Fibroblast of villous mesenchyme (primary cell): ENCODE data around the gene ANO5. TPM values are rescaled to one million over a fixed set of nuclear protein-coding genes. Genes with fewer than 3 reads are reported as not detected.

Experiments used
- DNase-seq: peaks from one replicate; pipeline ENCODE4 v3.0.0-alpha.2; 2010; ENCODE audit warnings: low read depth
- H3K4me3 ChIP-seq: 2 replicates; pipeline ENCODE4 v1.5.1; 2011; ENCODE audit warnings: low read depth, mild to moderate bottlenecking, low read length
- CTCF ChIP-seq: IDR thresholded peaks from 2 replicates; pipeline ENCODE4 v1.5.1; 2012; ENCODE audit warnings: low read depth, mild to moderate bottlenecking, low read length; ENCODE audit not compliant: insufficient read depth
- total RNA-seq: library from RNA; depleted of rRNA; stranded (reverse); fragments of >200 nt; gene quantifications from 2 replicates; pipeline ENCODE4 v1.2.3, GENCODE V29; 2012

ANO5 gene
- total RNA-seq, 1 donor, result under 0.01 TPM

- no peak for TF ChIP-seq CTCF
- no peak overlapping the region for H3K4me3 ChIP-seq
- no peak for DNase-seq
These were observed 138.9 kb downstream of the ANO5 start for GRCh38 chr11:22331771-22332170.

Other genes starting within 250 kb of the ANO5 start
- gene SLC17A6, start 145.3 kb downstream of the ANO5 start, total RNA-seq, result not detected in 2 replicates